Measurements from ENCODE around the gene NTRK3.

- TF ChIP-seq POLR2A (IDR thresholded peaks at IDR 0.05; ENCODE audit: low read length) (no peak), GATA1 (IDR thresholded peaks at IDR 0.05; ENCODE audit: low read depth, low read length) (no peak)
These were observed 207.0 kb downstream of the NTRK3 start for GRCh38 chr15:88049506-88049905.

All from erythroblast (primary cell).